Neural crest cell (in vitro differentiated cells): Measurements from ENCODE around the gene TMEM108. TPM values are rescaled to one million over a fixed set of nuclear protein-coding genes. Genes with fewer than 3 reads are reported as not detected.

Experiments used
- DNase-seq: peaks from one replicate; pipeline ENCODE4 v3.0.0; 2021; ENCODE audit warnings: low read depth, mixed read lengths, low spot score
- H3K27ac Mint-ChIP-seq: one replicate; pipeline ENCODE4 v1.8.0; 2021; ENCODE audit warnings: mild to moderate bottlenecking, mixed read lengths; ENCODE audit not compliant: unreplicated experiment
- H3K27me3 Mint-ChIP-seq: 2 replicates; pipeline ENCODE4 v1.8.0; 2021; ENCODE audit warnings: low read depth, mild to moderate bottlenecking, mixed read lengths
- H3K36me3 Mint-ChIP-seq: 2 replicates; pipeline ENCODE4 v1.8.0; 2021; ENCODE audit warnings: low read depth, mild to moderate bottlenecking, mixed read lengths
- H3K4me1 Mint-ChIP-seq: 2 replicates; pipeline ENCODE4 v1.8.0; 2021; ENCODE audit warnings: mixed read lengths
- H3K4me3 Mint-ChIP-seq: one replicate; pipeline ENCODE4 v1.8.0; 2021; ENCODE audit warnings: mild to moderate bottlenecking, mixed read lengths
- H3K9me3 Mint-ChIP-seq: 2 replicates; pipeline ENCODE4 v1.8.0; 2021; ENCODE audit warnings: mixed read lengths
- total RNA-seq: library from RNA; stranded (reverse); gene quantifications from 2 replicates; pipeline ENCODE4 v1.2.1, GENCODE V29; 2021
- TF ChIP-seq, protein P1 (sequence below): fragments of 200-600 bp; sonication (generic); conservative IDR thresholded peaks from 2 replicates; pipeline ENCODE4 v1.5.0; 2021; ENCODE audit warnings: antibody characterized with exemption, mild to moderate bottlenecking

Gene TMEM108
- total RNA-seq, 1 donor from 2014 or later = 5.8 TPM

GRCh38 chr3:133387341-133387740 lies 349.1 kb downstream of the TMEM108 start:
- H3K27ac Mint-ChIP-seq = no peak overlapping the region
- H3K4me3 Mint-ChIP-seq = no peak overlapping the region
- no peaks in the 10 kb centered on the region for H3K36me3 Mint-ChIP-seq
- peaks cover 7% of the 10 kb centered on the region for H3K4me1 Mint-ChIP-seq
- no peaks in the 10 kb centered on the region for H3K9me3 Mint-ChIP-seq
- TF ChIP-seq, protein P1, sequence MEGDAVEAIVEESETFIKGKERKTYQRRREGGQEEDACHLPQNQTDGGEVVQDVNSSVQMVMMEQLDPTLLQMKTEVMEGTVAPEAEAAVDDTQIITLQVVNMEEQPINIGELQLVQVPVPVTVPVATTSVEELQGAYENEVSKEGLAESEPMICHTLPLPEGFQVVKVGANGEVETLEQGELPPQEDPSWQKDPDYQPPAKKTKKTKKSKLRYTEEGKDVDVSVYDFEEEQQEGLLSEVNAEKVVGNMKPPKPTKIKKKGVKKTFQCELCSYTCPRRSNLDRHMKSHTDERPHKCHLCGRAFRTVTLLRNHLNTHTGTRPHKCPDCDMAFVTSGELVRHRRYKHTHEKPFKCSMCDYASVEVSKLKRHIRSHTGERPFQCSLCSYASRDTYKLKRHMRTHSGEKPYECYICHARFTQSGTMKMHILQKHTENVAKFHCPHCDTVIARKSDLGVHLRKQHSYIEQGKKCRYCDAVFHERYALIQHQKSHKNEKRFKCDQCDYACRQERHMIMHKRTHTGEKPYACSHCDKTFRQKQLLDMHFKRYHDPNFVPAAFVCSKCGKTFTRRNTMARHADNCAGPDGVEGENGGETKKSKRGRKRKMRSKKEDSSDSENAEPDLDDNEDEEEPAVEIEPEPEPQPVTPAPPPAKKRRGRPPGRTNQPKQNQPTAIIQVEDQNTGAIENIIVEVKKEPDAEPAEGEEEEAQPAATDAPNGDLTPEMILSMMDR = no peak
- DNase-seq = no peak
- H3K27me3 Mint-ChIP-seq = no peaks in the 10 kb centered on the region

DNA sequence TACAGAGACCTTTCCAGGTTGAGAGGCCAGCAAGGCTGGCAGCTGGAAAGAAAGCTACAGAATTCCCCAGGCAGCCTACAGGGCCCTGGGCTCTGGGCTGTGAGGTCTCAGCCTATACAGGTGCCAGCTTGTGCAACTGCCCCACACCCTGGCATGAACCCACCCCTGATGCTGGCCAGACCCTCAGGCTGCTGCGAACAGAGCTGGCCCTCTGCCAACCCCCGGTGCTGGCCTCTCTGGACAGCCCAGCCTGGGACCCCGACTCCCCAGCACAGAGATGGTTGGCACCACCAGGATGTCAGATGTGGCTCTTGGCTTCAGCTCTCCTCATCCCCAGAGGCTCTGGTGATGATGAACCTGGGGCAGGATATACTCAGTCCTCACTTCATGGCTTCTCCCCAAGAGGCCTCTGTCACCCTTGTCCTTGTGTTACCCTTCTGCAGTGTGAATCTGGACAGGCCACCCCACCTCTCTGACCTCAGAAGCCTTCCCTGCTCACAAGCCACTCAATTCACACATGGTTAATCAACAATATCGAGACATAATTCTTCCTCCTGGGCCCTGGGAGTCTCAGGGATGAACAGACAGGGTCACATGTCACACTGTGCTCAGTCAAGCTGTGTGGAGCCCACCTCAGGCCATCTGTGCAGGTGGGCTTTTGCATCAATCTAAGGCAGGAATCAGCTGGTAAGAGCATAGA lies 350.7 kb downstream of the TMEM108 start:
- TF ChIP-seq, protein P1 = no peak
- Mint-ChIP-seq H3K4me1 (peaks cover 7% of the 10 kb centered on the region), H3K9me3 (no peaks in the 10 kb centered on the region), H3K27me3 (no peaks in the 10 kb centered on the region), H3K27ac (no peak overlapping the region), H3K4me3 (no peak overlapping the region), H3K36me3 (peaks cover 2% of the 10 kb centered on the region)
- no peak for DNase-seq

- H3K27me3 Mint-ChIP-seq = no peaks in the 10 kb centered on the region
- TF ChIP-seq, protein P1 = no peak
- no peaks in the 10 kb centered on the region for H3K4me1 Mint-ChIP-seq
- H3K36me3 Mint-ChIP-seq = peaks cover 9% of the 10 kb centered on the region
- no peaks in the 10 kb centered on the region for H3K9me3 Mint-ChIP-seq
- no peak overlapping the region for H3K4me3 Mint-ChIP-seq
- no peak for DNase-seq
- no peak overlapping the region for H3K27ac Mint-ChIP-seq
Observed at GRCh38 chr3:133390715-133391114, 352.5 kb downstream of the TMEM108 start.

GRCh38 chr3:133393204-133393603 lies 355.0 kb downstream of the TMEM108 start:
- H3K27ac Mint-ChIP-seq = no peak overlapping the region

GRCh38 chr3:133393691-133394474 lies 355.7 kb downstream of the TMEM108 start:
- Mint-ChIP-seq H3K27me3 (no peaks in the 10 kb centered on the region), H3K36me3 (peaks cover 9% of the 10 kb centered on the region), H3K4me1 (no peaks in the 10 kb centered on the region), H3K27ac (no peak overlapping the region), H3K4me3 (no peak overlapping the region), H3K9me3 (no peaks in the 10 kb centered on the region)
- TF ChIP-seq, protein P1 = no peak
- no peak for DNase-seq

More at GRCh38 chr3:133393204-133393603, 355.0 kb downstream of the TMEM108 start:
- peaks cover 9% of the 10 kb centered on the region for H3K36me3 Mint-ChIP-seq
- no peaks in the 10 kb centered on the region for H3K27me3 Mint-ChIP-seq
- H3K4me1 Mint-ChIP-seq = no peaks in the 10 kb centered on the region
- no peaks in the 10 kb centered on the region for H3K9me3 Mint-ChIP-seq
- TF ChIP-seq, protein P1 = no peak
- H3K4me3 Mint-ChIP-seq = no peak overlapping the region
- DNase-seq = no peak
